ENCODE results near the gene TMEM18. TPM values are rescaled to one million over a fixed set of nuclear protein-coding genes. Genes with fewer than 3 reads are reported as not detected.
"Not testable (repeated sequence)": the region's sequence is repeated elsewhere in the genome, so short reads cannot be mapped to it uniquely, and the experiment has no call there.

The TMEM18 gene
- total RNA-seq, result 18.0 TPM

DNA sequence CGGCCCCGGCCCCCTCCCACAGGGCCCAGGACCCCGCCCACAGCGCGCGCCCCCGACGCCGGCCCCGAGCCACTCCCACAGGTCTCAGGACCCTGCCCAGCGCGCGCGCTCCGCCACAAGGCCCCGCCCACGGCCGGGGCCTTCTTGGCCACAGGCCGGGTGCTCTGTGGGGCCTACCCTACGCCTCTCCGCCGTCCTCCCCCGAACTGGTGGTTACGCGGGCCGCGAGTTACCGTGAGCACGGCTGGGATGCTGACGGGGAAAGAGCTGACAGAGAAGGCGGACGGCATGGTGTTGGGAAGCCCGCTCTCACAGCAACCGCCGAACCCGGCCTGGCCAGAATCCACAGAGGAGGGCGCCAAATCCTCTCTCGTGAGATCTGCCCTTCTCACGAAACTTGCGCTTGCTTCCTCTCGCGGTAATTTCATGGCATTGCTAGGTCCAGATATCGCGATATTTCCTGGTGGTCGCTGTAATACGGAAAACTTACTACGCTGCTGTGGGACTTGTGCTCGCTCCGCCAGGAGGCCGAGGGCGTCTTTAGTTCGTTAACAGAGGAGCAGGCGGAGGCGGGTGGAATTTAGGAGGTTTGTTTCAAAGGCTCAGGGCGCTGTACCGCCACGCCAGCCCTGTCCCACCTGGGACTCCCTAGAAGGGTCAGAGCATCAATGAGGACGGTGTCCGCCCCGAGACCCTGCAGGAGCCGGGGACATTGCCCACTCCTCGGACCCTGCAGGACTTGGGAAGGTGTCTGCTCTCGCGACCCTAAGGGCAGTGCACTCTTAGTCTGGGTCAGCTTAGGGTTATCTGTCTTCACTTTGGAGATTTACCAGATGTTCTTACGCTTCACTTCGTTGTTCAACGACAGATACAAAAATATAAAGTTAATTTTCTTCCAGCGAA lies at the start of gene TMEM18:
Gene TMEM18 (minus strand): TSS at position 351 of the 903 bp plus-strand sequence. CDS start 61 bp downstream, at position 290.
- peak; percentile 94 for ATAC-seq

DNA sequence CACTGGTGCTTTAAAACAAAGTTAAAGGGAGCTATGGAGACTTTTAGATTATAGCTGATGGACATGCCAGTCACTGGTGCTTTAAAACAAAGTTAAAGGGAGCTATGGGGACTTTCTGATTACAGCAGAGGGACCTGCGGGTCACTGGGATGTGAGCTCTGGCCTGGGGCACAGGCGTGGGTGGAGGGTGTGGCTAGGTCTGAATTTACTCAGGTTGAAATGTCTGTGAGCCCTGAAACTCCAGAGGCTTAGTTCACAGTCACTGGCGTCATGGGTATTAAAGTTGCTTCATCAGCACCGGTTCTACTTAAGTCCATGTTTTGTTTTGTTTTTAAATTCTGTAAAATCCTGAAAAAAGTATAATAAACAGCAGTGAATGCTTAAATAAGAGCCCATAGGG lies 49.0 kb upstream of the TMEM18 start:
- peak; percentile 98 for ATAC-seq

DNA sequence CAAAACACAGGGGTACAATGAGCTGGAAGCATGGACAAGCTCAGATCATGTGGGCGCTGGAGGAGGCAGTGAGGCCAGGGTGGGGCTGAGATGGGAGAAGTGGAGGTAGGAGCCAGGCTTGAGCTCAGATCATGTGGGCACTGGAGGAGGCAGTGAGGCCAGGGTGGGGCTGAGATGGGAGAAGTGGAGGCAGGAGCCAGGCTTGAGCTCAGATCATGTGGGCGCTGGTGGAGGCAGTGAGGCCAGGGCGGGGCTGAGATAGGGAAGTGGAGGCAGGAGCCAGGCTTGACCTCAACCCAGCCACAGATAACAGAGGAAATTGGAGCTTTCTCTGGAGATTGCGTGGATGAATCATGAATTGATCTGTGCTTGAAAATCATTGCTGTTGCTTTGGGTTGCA lies 48.3 kb upstream of the TMEM18 start:
- ATAC-seq, result no peak

DNA sequence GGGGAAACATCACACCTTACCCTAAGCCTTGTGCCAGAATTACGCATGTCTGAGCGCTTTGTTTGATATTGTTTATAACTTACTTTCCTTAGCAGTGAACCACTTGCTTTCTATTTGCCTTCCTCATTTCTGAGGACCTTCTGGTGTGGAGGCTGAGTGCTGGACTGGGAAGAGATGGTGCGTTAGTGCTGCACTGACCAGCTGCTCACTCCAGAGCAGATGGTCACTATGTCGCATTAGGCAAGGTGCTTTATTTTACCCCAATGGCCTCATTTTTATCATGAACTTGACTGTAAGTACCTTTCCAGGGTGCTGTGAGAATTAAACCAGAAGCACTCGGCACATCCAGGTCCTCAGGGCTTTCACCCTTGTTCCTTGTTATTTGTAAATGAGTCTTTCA lies 46.6 kb upstream of the TMEM18 start:
- ATAC-seq, result no peak

DNA sequence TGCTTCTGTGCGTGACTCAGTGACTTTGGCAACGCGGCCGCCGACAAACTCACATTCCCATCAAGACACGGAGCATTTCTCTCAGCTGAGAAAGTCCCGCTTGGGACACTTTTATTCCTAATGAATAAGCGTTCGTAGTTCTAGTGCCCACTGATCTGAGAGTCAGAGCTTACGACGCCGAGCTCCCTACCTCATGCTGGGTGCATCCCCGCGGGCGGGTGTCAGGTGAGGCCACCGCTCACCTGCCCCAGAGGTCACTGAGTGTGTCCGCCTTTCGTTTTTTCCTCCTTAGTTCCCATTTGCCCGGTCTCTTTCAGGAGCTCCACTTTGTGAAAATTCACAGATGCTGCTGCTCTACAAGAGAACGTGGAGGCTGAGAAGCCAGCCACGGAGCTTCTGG lies 43.6 kb upstream of the TMEM18 start:
- no peak for ATAC-seq

DNA sequence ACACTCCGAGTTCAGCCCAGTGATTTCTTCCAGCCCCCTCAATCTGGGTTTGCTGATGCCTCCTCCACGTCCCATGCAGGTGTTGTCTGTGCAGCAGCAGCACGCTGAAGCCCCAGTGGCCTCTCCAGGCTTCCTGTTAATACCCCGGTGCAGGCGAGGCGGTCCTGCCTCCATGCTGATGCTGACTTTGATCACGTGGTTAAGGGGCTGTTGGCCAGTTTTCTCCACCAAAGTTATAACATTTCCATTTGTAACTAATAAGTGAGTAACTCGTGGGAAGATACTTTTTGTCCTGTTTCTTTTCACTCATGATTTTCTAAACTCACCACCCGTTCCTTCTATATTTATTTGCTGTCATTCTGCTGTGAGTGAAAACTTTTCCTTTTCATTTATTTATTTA lies 42.5 kb upstream of the TMEM18 start:
- no peak for ATAC-seq

DNA sequence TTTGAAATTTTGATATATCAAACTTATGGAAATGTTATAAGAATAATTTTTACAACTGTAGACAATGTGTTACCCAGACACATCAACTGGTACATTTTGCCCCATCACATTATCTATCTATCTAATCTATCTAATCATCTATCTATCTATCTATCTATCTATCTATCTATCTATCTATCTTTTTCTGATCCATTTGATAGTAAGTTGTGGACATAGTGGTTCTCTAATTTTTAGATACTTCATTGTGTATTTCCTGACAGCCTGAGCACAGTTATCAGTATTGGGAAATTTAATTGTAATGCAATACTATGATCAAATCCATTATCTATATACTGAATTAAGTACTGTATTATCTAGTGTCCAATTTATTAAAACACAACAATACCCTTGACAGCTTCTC lies 42.0 kb upstream of the TMEM18 start:
- no peak for ATAC-seq

DNA sequence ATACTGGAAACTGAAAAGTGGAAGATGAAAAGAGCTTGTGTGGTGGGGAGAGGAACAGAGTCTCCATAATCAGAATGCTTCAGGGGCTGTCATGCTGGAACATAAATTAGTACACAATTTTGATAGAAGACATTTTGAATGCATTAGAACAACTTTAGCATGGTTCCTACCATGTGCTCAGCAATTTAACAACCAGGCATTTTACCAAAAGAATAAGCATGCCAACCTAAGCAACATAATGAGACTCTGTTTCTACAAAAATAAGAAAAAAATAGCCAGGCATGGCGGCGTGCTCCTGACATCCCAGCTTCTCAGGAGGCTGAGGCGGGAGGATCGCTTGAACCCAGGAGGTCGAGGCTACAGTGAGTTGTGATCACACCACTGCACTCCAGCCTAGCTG lies 40.5 kb upstream of the TMEM18 start:
- ATAC-seq, result no peak

DNA sequence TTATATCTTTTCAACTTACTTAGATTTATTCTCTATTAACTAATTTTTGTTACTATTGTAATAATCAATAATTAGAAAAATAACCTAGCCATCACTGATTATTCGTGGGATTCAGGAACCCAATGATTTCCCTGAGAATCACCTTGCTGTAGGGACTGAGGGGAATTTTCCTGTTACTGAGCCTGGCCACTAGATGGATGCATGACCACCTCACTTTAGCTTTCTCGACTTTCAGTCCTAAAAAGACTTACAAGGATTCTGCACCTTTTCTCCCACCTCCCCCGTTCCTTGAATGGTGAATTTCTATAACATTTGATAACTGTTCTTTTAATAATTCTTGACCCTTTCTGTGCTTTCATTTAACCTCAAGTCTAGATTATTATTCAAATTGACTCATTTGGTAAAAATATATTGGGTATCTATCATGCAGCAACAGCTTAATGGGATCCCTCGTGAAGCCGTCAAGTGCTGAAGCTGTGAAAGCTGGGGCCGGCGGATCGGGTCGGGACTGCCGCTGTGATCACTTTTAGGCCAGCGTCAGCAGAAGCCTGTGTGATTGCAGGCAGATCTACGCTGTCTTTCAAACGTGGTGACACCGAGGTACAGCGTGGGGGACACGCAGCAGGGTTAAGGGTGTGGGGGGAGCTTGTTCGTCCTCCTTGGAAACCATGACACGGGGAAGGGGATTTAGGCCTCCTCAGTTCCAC lies 38.8 kb upstream of the TMEM18 start:
- ATAC-seq, result no peak

DNA sequence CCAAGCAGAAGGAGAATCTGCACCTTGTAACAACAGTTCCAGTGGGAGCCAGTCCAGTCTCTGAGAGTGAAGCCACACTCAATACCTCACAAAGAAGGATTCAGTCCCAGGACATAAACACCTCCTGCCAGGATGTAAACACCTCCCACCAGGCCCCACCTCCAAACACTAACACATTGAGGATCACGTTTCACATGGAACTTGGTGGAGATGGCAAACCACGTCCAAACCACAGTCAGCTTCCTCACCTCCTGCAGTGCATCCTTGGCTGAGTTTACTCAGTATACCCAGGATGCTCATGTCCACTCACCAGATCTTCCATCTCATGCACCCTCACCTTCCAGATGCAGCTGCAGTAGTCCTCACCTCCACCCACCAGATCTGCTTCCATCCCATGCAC lies 37.8 kb upstream of the TMEM18 start:
- ATAC-seq, result no peak

DNA sequence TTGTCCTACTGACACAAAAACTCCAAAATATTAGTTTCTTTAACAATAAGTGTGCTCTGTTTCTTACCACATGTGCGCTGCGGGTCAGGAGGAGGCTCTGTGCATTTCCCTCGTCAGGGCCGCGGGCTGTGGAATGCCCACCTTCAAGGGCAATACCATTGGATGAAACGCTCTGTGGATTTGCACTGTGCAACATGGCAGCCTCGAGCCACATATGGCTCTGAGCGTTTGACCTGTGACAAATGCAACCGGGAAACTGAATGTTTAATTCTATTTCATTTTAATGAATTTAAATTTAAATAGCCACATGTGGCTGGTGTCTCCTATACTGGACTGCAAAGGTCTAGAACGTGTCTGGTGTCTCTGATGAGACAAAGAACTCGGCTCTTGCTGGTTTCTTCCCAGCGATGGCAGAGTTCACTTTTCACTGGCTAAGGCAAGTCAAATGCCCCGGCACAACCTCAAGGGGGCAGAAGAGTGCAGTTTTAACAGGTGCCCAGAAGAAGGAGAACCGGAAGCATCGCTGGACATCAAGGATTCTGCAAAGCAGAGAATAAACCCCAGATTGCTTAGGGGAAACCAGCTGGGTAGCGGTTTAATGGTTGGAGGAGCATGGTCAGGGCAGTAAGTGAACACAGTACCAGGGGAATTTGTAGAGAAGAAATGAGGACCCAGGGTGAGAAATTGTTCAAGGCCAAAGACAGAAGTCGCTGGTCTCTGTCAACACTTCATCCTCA lies 37.0 kb upstream of the TMEM18 start:
- peak; percentile 72 for ATAC-seq

DNA sequence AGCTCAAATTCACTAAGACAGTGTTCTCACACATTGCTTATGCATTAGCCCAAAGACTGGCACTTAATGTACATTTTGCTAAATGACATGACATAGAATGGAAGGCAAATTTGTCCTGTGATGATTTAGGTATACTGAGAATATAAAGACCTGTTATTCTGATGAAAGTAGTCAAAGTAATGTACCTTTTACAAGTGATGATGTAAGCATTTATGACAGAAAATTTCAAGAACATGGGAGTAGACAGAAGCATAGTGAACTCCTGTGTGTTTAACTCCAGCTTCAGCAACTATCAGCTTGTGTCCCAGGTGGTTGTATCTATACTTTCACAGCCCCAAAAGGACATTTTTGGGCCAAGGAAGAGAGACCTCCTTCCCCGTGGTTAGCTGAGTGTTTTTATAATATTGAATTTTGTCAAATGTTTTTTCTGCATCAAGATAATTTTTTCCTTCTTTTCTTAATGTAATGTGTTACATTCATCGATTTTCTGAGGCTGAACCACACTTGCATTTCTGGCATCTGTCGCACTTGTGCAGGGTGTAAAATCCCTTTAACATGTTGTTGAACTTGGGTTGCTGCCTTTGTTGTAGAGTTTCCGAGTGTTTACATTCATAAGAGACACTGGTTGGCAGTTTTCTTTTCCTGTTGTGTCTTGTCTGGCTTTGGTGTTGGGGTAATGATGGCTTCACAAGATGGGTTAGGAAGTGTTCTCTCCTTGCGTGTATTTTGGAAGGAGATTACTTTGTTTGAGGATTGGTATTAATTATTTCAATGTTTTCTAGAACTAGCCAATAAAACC lies 33.9 kb upstream of the TMEM18 start:
- ATAC-seq, result no peak

DNA sequence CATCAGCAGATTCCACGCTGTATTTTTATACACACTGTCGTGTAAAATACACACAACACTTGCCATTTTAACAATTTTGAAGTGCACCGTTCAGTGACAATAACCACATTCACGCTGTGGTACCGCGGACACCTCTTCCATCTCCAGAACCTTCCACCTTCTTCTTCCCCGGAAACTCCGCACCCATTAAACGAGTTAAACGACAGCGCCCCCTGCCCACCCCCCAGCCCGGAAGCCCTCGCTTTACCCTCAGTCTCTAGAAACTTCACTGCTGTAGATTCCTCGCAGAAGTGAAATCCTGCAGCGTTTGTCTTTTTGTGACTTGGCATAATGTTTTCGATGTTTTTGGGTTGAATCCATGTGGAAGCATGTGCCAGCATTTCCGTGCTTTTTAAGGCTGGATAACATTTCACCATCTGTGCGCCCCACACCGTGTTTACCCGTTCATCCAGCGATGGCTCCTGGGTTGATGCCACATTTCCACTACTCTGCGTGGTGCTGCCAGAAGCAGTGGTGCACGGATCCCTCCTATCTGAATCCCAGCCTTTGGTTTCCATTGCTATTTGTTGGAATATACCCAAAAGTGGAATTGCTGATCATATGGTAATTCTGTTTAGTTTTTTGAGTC lies 32.0 kb upstream of the TMEM18 start:
- ATAC-seq, result no peak

DNA sequence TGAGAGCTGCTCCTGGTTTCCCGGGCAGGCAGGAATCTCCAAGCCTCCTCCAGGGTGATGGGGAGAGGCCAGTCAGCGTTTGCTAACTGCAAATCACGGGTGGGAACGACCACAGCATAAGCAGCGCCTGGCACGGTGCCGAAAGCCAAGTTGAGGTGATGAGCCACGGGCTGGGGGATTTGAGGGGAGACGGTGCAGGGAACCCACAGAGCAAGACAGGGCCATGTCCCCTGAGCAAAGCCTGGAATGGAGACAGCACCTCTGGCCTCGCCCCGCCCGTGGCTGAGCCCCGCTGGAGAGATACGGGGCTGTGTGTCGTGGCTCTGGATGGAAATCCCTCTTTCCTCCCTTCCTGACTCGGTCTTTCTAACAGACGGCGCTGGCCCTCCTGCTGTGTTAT lies 31.5 kb upstream of the TMEM18 start:
- no peak for ATAC-seq

DNA sequence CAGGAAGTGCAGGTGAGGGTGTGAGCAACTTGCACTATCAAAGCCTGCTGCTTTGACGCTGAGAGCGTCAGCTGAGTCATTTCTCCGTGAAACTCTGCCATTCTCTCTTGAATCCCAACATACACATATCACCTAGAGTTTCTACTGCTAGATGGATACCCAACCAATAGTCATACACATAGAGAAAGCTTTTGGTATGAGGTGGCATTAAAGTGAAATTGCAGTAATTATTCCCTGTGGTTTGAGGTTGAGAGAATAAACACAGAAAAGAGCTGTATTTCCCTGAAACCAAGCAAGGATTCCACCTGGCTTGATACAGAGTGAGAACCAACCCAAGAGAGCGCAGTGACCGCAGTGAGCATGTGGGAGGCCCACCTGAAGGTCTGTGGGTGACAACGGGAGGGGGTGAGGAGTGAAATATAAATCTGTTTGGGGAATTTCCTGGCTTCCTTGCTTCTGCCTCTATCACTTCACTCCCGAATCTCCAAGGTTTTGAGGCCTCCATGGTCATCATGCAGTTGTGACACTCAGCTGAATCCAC lies 28.8 kb upstream of the TMEM18 start:
- ATAC-seq, result no peak

DNA sequence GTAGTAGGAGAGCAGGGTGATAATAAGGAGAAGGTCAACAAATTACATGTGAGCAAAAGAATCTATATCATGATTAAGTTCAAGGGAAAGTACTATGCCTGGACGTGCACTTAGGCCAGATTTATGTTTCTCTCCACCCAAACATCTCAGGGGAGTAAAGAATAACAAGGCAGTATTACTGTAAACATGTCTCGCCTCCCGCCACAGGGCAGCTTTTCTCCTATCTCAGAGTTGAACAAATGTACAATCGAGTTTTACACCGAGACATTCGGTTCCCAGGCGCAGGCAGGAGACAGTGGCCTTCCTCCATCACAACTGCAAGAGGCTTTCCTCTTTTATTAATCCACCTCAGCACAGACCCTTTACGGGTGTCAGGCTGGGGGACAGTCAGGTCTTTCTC lies 25.6 kb upstream of the TMEM18 start:
- not testable (repeated sequence) for ATAC-seq

DNA sequence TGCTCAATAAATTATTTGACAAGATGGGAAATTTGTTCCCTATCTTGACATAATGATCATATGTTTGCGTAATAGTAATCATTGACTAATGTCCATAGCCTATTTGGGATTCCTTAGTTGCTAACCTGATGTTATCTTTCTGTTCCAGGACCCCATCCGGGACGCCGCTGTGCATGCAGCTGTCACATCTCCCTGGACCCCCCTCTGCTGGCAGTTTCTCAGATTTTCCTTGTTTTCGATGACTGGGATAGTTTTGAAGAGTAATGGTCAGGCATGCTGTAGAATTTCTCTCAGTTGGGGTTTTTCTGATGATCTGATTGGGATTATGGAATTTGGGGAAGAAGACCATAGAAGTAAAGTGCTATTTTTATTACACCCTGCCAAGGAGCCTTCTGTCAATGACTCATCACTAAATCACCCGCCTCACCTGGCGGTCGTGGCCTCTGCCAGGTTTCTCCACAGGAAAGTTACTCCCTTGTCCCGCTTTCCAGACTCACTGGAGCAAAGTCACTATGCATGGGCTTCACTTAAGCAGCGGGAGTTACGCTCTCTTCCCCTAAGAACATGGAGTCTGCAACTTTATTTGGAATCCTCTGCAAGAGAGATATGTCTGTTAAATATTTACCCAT lies 19.9 kb upstream of the TMEM18 start:
- ATAC-seq, result no peak

DNA sequence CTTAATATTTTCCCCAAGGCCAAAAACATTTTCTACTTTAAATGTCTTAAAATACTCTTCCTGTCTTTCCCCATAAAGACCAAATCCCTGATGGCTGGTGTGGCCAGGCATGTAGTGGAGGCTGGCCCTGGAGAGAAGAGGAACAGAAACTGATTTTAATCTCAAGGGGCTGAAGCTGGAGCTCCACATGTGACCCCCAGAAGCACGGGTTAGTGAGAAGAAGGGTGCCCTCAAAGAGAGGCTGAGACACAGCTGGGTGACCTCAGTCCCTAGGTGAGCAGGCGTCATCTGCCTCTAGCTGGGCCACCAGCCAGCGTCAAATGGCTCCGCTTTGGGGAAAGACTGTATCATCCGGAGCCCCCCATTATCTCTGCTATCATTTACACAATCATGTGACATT lies 19.3 kb upstream of the TMEM18 start:
- peak; percentile 48 for ATAC-seq

DNA sequence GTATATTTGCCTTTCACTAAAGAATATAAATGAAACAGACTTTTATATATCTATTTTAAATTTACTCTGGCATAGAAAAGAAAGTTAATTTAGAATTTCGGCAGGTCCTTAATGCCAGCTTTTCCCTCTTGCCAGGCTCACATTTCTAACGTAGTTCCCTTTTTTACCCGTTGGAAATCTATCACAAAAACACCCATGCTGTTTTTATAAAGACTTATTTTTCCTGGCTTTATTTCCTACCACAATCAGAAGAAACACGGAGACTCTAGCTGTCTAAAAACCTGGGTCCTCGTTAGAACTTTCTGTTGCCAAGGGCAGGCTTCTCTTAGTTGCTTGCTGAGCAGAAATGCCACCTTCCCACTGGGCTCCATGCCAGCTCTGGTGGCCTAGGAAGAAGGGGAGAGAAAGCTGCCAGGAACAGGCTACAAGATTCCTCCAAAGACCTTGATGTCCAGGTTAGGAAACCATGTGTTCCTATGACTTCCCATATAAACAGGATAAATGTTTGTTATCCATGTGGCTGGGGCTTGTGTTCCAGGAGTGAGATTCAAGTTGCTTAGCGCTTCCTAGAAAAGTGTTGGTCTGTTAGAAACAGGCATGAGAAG lies 17.8 kb upstream of the TMEM18 start:
- no peak for ATAC-seq

DNA sequence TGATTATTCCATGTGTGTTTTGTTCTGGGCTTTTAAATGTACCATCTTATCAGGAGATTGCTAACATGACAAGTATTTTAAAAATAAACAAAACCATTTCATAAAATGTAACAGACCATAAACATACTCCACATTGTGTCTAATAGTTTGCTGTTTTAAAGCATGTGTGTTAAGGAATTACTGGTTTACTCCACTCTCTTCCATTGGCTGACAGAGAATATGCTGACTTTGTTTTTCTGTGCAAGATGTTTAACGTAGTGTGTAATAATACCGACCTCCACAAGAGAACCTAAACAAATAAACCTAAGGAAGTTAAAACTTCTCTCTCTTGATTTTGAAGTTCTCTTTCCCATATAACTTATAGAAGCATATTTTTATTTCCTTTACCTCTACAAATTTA lies 17.0 kb upstream of the TMEM18 start:
- no peak for ATAC-seq

DNA sequence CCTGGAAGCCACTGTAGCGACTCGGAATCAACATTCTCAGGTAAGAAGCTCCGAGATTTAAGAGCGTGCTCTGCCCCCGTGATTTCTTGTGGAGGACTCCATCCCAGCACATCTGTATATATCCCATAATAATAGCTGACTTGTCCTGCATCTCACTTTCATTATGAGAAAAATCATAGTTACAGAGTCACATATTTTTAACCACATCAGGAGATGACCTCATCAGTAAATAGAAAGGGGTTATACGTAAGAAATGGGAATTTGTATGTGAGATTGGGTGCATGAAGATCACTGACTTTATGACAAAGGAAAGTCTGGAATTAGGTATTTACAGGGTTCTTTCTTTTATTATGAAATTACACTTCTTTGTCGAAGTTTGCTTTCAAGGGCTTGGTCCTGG lies 16.4 kb upstream of the TMEM18 start:
- ATAC-seq, result no peak
